HG02884 (cell line): ENCODE data around the gene RELA.
A peak's percentile ranks its signal among the peaks of the same experiment; 100 is the strongest.
"Not testable (repeated sequence)": the region's sequence is repeated elsewhere in the genome, so short reads cannot be mapped to it uniquely, and the experiment has no call there.

Source experiments
- ATAC-seq: cut with Tn5 transposase; IDR thresholded peaks from one replicate; pipeline ENCODE4 v1.9.1; 2021; ENCODE audit warnings: mild to moderate bottlenecking, moderate library complexity; ENCODE audit not compliant: unreplicated experiment

Gene RELA

DNA sequence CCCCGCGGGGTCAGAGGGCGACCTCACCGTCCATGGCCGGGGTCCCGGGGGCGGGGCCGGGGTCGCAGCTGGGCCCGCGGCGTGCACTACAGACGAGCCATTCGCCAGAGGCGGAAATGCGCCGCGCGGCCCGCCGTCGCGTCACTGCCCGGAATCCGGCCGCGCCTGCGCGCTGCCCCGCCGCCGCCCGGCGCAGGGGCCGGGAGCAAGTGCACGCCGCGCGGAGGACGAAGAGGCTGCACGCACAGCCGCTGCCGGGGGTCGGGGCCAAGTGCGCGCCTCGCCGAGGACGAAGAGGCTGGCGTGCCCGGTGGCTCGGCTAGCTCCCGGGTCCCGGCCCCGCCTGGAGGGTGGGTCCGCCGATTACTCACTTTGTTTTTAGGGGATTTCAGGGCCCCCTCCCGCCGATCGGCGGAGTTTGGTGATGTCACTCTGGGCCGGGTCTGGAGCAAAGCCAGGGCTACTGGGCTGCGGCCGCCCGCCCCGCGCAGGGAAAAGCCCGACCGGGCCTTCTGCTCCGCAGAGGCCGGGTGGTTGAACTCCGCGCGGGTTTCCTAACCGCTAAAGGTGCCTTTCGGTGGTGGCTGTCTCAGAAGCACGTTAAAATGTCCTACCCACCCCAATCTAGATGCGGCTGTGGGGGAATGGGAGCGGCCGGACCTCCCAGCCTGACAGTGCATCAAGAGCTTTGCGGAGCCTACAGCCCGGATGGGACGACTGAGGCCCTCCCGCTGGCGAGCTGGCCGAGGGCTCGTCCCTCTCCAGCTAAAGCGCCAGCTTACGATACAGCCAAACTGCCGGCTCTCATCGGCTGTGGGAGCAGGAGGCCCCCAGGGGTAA lies at the start of gene RELA:
Gene RELA (minus strand): TSS at position 118 of the 840 bp plus-strand sequence. CDS start 84 bp downstream, at position 34.
- peak; percentile 68 for ATAC-seq

DNA sequence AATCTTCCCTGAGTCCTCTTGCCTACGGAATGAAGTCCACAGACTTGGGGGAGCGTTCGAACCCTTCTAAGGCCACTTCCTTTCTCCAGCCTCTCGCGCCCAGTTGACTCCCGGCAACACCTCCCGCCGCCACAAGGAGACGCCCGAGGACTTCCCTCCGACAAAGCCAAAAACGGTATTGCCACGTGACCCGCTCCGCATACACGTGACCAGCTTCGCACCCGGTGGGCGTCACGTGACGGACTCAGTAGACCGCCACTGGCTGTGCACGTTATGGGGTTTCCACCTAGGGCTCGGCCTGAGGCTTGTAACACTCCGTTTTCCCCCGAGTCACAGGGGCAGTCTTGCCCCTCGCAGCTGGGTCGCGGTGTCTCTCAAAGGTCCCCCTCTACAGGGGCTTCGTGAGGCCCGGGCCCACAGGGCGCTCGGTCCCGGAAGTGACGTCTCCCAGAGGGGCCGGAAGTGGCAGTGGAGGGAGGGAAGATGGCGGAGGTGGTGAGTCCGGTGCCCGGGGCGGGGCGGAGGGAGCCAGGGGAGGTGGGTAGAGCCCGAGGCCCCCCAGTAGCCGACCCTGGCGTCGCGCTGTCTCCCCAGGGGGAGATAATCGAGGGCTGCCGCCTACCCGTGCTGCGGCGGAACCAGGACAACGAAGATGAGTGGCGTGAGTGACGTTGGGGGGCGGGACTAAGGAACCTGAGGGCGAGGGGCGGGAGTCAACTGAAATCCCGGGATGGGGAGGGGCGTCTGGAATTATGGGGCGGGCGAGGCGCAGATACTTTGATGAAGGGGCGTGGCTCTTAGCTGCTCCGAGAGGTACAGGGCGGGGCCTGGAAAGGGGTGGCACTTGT lies 49.3 kb upstream of the RELA start, which contains the start of gene KAT5:
Gene KAT5 (plus strand): TSS at position 468 of the 848 bp plus-strand sequence. CDS start 16 bp downstream, at position 484.
- ATAC-seq, result peak; percentile 71

DNA sequence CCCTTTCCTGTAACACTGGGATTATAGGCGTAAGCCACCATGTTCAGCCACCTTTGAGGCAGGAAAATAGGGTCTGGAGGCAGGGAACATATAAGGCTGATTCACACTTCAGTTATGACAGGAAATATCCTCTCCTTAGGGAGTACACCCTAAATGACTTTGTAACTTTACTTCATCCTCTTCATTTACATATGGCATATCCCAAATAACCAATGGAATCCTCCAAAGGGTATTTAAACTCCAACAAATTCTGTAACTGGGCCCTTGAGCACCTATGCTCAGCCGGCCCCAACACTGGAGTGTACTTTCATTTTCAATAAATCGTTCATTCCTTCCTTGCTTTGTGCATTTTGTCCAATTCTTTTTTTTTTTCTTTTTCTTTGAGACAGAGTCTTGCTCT lies 47.7 kb upstream of the RELA start:
- ATAC-seq, result no peak

DNA sequence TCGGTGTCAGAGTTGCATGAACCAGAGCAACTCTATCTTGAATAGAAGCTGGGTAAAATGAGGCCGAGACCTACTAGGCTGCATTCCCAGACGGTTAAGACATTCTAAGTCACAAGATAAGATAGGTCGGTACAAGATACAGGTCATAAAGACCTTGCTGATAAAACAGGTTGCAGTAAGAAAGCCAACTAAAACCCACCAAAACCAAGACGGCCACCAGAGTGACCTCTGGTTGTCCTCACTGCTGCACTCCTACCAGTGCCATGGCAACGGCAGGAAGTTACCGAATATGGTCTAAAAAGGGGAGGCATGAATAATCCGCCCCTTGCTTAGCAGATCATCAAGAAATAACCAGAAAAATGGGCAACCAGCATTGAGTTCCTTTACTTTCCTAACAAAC lies 46.9 kb upstream of the RELA start:
- no peak for ATAC-seq

DNA sequence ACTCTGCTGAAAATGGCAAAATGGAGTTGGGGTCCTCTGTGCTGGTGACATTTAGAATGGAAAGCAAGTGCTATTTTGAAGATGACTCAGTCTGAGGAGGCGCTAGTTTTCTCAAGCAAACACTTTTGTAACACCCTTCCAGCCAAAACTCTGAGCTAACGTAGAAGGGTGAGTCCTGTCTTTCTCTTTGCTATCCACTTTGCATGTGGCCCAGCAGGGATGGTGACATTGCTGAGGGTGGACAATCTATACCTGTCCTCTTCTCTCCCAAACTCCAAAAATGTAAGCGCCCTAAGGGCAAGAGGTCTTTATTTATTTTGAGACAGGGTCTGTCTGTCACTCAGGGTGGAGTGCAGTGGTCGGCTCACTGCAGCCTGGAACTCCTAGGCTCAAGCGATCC lies 45.7 kb upstream of the RELA start:
- ATAC-seq, result no peak

DNA sequence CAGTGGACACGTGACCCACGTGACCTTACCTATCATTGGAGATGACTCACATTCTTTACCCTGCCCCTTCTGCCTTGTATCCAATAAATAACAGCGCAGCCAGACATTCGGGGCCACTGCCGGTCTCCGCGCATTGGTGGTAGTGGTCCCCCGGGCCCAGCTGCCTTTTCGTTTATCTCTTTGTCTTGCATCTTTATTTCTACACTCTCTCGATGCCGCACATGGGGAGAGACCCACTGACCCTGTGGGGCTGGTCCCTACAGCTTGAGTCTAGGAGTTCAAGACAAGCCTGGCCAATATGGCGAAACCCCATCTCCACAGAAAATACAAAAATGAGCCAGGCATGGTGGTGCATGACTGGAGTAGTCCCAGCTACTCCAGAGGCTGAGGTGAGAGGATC lies 44.3 kb upstream of the RELA start:
- not testable (repeated sequence) for ATAC-seq

DNA sequence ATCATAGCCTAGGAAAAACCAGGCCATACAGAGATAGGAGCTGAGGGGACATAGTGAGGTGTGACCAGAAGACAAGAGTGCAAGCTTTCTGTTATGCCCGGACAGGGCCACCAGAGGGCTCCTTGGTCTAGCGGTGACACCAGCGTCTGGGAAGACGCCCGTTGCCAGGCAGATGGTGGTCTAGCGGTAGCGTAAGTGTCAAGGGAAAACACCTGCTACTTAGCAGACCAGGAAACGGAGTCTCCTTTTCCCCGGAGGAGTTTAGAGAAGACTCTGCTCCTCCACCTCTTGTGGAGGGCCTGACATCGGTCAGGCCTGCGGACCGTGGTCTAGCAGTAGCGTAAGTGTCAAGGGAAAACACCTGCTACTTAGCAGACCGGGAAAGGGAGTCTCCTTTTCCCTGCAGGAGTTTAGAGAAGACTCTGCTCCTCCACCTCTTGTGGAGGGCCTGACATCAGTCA lies 43.6 kb upstream of the RELA start:
- ATAC-seq, result not testable (repeated sequence)

DNA sequence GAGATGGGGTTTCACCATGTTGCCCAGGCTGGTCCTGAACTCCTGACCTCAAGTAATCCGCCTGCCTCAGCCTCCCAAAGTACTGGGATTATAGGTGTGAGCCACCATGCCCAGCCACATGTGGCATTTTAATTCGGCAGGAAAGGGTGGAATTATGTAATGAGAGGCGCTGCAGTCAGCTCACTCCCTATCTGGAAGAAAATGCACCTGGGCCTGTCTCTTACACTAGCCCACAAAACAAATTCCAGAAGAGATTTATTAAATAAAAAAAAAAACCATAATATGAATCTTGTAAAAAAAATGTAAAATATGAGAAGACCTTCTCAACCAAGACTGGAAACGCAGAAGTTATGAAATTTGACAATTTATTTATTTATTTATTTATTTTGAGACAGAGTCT lies 41.1 kb upstream of the RELA start:
- no peak for ATAC-seq

DNA sequence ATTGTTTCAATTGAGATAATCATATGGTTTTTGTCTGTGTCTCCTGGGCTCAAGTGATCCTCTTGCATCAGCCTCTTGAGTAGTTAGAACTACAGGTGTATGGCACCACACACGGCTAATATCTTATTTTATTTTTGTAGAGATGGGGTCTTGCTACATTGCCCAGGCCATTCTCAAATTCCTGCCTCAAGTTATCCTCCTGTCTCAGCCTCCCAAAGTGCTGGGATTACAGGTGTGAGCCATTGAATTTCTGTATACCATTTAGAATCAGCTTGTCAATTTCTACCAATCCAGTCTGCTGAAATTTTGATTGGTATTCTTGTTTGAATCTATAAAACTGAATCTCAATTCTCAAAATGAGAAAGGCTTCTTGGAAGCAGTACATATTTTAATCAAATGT lies 39.0 kb upstream of the RELA start:
- no peak for ATAC-seq

DNA sequence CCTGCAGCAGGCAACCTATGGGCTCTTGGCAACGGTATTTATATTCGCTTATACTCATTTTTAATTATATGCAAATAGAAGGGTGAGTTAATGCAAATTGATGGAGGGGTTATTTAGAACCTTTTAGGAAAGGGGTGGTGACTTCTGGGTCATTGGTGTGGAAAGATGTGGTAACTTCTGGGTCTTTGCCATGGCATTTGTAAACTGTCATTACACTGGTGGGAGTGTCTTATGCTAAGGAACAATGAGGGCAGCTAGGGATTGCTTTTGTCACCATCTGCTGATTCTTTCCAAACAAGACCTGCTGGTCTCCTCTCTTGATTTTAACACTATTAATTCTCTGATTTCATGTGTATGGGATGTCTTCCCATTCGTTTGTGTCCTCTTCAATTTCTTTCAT lies 37.7 kb upstream of the RELA start:
- ATAC-seq, result no peak

DNA sequence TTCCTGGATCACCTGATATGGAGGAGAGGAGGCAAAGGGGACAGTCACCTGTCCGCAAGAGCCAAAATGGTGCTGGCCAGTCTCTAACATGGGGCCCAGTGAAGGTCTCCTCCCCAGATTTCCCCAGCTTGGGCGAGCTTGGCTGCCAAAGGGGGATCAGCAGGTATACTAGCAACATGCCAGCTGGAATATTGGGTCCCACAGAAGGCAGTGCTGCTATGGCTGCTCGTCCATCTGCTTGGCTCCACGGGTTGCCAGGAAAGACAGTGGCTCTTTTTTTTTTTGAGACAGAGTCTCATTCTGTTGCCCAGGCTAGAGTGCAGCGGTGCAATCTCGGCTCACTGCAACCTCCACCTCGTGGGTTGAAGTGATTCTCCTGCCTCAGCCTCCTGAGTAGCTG lies 36.6 kb upstream of the RELA start:
- ATAC-seq, result no peak

DNA sequence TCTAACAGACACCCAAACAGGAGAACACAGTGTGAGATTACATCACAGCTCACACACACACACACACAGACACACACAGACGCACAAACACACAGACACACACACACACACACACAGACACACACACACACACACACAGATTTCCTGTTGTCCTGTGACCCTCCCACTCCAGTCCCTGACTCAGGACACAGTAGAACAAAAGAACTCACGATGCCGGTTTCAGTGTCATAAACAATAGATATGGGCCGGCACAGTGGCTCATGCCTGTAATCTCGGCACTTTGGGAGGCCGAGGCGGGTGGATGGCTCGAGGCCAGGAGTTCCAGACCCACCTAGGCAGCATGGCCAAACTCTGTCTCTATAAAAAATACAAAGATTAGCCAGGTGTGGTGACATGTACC lies 35.5 kb upstream of the RELA start:
- no peak for ATAC-seq

DNA sequence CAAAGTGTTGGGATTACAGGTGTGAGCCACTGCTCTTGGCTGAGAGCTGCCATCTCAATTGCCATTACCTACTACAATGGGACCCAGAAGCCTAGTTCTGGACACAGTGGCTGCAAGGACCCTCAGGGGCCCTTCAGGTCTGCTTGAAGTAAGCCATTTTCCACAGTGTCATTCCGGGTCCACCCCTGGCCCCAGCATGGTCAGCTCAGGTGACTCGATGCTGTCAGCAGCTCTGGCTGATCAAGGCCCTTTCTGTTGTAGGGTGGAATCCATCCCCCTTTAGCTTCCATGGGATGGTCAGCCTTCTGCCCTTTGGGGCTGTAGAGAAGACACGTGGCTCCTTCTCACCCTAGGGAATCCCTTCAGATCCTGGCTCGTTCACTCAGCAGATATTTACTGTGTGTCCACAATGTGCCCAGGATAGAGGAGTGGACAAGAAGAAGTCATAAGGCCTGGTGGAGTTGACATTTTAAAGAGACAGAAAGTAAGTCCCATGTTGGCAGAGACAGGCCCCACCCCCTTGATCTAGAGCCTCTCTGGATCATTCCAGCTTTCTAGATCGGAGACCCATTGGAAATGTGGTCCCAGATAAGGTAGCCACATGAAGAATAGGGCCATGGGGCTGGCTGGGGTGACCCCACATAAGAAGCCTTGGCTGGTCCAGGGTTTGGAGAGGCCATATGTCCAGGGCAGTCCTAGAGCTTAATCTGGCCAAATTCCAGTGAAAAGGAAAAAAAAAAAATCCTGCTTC lies 34.3 kb upstream of the RELA start:
- ATAC-seq, result no peak

DNA sequence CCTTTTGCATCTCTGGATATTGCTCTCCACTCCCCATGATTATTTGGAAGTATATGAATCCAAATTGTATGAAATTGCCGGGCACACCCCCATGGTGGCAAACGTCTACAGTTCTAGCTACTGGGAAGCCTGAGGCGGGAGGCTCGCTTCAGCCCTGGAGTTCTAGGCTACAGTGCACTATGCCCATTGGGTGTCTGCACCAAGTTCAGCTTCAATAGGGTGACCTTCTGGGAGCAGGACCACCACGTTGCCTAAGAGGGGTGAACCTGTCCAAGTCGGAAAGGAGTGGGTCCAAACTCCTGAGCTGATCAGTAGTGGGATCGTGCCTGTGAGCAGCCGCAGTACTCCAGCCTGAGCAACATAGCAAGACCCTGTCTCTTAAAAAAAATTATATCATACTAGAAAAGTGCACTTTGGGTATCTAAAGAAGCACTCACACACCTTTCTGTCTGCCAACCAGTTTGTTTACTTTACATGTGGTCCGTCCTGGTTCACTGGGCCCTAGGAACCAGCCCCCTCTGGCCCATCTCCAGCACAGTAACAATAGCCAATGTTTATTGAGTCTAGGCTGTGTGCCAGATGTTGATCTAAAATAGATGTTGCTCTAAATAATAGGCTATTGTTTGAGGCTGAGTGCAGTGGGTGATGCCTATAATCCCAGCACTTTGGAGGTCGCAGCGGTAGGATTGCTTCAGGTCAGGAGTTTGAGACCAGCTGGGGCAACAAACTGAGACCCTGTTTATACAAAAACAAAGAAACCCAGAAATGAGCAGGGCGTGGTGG lies 32.9 kb upstream of the RELA start:
- no peak for ATAC-seq

DNA sequence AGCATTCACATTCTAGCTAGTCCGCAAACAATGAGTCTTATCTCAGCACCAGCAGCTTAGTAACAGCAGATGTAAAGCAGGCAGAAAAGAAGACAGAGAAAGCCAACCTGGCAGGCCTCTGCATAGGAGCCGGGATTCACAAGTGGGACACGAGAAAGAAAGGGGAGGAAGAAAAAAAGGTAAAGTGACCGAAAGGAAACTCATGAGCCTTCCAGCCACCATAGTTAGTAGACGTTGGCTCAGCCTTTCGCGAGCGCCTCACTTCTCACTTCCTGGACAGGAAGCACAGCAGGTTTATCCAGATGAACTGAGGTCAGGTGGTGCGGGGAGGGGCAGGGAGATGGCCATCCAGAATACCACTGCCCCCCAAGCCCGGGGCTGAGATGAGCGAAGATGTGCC lies 29.7 kb upstream of the RELA start:
- no peak for ATAC-seq

DNA sequence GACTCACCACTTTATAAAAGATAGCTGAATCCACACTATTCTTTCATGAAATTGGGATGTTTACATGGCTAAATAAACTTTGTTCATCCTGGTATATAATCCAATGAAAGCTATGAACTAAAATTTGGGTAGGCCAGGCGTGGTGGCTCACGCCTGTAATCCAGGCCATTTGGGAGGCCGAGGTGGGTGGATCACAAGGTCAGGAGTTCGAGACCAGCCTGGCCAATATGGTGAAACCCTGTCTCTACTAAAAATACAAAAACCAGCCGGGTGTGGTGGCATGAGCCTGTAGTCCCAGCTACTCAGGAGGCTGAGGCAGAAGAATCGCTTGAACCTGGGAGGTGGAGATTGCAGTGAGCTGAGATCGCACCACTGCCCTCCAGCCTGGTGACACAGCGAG lies 29.1 kb upstream of the RELA start:
- not testable (repeated sequence) for ATAC-seq

DNA sequence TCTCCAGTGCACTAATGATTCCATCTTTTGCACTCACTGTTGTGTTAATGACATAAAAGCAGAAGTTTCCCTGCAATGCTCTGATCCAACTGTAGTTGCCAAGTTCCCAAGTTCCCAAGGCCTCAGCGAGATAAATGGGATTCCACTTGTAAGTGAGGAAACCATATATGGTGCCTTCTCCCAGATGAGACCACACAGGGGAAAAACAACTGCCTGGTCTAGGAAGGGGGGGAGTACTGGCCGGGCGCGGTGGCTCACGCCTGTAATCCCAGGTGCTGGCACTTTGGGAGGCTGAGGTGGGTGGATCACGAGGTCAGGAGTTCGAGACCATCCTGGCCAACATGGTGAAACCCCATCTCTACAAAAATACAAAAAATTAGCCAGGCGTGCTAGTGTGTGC lies 23.3 kb upstream of the RELA start:
- ATAC-seq, result no peak

DNA sequence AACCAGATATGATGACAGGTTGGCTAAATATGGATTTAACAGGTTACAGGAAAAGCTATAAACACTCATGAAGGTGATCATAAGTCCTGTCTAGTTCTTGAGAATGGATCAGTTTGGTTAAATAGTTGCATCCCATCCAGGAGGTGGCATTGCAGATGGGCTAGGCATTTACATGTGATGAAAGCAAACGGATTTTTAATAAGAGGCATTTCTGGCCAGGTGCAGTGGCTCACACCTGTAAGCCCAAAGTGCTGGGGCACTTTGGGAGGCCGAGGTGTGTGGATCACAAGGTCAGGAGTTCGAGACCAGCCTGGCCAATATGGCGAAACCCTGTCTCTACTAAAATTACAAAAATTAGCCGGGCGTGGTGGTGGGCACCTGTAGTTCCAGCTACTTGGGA lies 20.8 kb upstream of the RELA start:
- not testable (repeated sequence) for ATAC-seq

DNA sequence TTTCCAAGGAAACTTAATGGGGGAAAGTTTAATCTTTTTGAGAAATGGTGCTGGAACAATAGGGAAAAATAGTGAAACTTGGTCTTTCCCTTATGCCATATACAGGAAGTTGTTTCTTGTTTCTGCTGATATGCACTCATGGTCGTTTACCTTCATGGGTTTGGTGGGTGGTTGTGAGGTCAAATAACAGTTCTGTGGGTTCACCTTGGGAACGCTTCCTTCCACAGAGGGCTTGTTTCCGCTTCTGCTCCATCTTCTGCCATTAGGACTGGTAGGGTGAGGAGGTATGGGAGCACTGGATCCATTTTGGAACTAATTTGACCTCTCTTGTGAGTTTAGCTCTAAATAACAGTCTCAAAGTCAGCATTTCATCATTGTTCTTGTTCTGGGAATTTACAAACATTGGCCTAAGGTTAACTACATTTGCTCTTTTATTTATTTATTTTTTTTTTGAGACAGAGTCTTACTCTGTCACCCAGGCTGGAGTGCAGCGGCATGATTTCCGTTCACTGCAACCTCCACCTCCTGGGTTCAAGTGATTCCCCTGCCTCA lies 17.6 kb upstream of the RELA start:
- no peak for ATAC-seq

DNA sequence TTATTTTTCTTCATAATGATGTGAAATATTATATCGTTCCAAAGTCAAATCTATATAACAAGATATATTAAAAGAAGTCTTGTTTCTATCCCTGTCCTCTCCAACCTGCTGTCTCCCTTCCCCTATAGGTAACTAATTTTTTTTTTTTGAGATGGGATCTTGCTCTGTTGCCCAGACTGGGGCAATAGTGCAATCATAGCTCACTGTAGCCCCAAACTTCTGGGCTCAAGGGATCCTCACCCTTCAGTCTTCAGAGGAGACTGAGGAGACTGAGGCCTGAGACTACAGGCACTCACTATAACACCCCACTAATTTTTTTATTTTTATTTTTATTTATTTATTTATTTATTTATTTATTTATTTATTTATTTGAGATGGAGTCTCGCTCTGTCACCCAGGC lies 10.3 kb upstream of the RELA start:
- ATAC-seq, result no peak
